Activated naive CD4-positive, alpha-beta T cell treated with anti-CD3 and anti-CD28 coated beads, Interleukin-2, amount 50 U/mL, for 72 hours (primary cell): ENCODE measurements around the gene BLVRB. TPM values are rescaled to one million over a fixed set of nuclear protein-coding genes. Genes with fewer than 3 reads are reported as not detected.
"Not testable (repeated sequence)": the region's sequence is repeated elsewhere in the genome, so short reads cannot be mapped to it uniquely, and the experiment has no call there.

ENCODE experiments used
- ATAC-seq, 2 donors: fragments of 150-1000 bp; cut with Tn5 transposase; 2 replicates each; pipeline ENCODE4 v1.10.0; 2021; ENCODE audit warnings: mild to moderate bottlenecking in 2 of 2, moderate library complexity in 2 of 2
- DNase-seq, 2 donors: peaks; one replicate each; pipeline ENCODE4 v3.0.0; 2021 to 2022; ENCODE audit warnings: low spot score in 2 of 2
- H3K27ac Mint-ChIP-seq, 2 donors: one replicate each; pipeline ENCODE4 v1.8.0; 2022; ENCODE audit warnings: mild to moderate bottlenecking in 2 of 2, mixed read lengths in 2 of 2
- H3K36me3 Mint-ChIP-seq, 2 donors: one replicate each; pipeline ENCODE4 v1.8.0; 2022; ENCODE audit warnings: mixed read lengths in 2 of 2
- H3K9me3 Mint-ChIP-seq, 2 donors: one replicate each; pipeline ENCODE4 v1.8.0; 2022; ENCODE audit warnings: mixed read lengths in 2 of 2
- total RNA-seq, 2 donors: library from RNA; stranded (reverse); gene quantifications; one replicate each; pipeline ENCODE4 v1.2.3, GENCODE V29; 2022

The BLVRB gene
- total RNA-seq, 2 donors from 2014 or later, result 39.7 to 52.2 TPM

- Mint-ChIP-seq H3K36me3 (peaks cover 7 to 8% of the 10 kb centered on the region in 2 donors), H3K9me3 (no peaks in the 10 kb centered on the region), H3K27ac (peak overlapping the region in 1 of 2 donors; percentile 90)
- no peak for ATAC-seq
- DNase-seq, result peak; percentile 59 to 80
Observed at GRCh38 chr19:40464059-40465024, 1.2 kb downstream of the BLVRB start.

DNA sequence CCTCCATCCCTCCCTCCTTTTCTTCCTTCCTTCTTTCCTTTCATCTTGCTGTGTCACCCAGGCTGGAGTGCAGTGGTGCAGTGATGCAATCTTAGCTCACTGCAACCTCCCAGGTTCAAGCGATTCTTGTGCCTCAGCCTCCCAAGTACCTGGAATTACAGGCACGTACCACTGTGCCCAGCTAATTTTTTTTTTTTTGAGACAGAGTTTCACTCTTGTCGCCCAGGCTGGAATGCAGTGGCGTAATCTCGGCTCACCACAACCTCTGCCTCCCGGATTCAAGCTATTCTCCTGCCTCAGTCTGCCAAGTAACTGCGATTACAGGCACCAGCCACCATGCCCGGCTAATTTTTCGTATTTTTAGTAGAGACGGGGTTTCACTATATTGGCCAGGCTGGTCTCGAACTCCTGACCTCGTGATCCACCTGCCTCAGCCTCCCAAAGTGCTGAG, 1.9 kb downstream of the BLVRB start:
- H3K9me3 Mint-ChIP-seq, H3K36me3 Mint-ChIP-seq, H3K27ac Mint-ChIP-seq, ATAC-seq, DNase-seq: not testable (repeated sequence)

DNA sequence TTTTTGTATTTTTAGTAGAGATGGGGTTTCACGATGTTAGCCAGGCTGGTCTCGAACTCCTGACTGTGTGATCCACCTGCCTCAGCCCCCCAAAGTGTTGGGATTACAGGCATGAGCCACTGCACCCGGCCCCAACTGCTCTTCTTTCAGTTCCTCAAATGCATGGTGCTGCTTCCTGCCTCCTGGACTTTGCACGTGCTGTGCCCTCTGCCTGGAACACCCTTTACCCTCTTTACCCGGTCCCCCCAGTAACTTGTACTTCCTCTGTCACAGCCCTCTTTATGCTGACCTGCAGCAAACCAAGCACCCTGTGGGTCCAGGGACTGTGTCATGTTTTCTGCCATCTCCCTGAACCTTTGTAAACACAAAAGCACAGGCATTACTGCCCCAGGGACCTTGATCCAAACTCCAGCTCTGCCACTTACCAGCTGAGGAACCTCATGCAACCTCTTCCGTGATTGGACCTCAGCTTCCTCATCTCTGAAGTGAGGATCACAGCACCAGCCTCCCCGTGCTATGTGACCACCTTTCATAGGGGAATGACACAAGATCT, 3.8 kb downstream of the BLVRB start:
- ATAC-seq (no peak), DNase-seq (no peak)
- no peak overlapping the region for H3K27ac Mint-ChIP-seq
- H3K9me3 Mint-ChIP-seq, result no peaks in the 10 kb centered on the region
- peaks cover 7% of the 10 kb centered on the region in 2 donors for H3K36me3 Mint-ChIP-seq

DNA sequence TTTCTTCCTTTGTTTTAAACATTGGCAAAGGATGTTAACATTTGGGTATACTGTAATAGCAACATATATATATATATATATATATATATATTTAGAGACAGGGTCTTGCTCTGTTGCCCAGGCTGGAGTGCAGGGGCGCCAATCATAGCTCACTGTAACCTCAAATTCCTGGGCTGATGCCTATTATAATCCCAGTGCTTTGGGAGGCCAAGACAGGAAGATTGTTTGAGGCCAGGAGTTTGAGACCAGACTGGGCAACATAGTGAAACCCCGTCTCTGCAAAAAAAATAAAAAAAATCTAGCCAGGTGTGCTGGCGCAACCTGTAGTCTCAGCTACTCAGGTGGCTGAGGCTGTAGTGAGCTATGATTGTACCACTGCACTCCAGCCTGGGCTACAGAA, 5.4 kb downstream of the BLVRB start:
- no peak for ATAC-seq
- DNase-seq, result no peak
- no peaks in the 10 kb centered on the region for H3K36me3 Mint-ChIP-seq
- H3K27ac Mint-ChIP-seq, result no peak overlapping the region
- H3K9me3 Mint-ChIP-seq, result no peaks in the 10 kb centered on the region

- ATAC-seq (no peak), DNase-seq (no peak)
- Mint-ChIP-seq H3K9me3 (no peaks in the 10 kb centered on the region), H3K27ac (no peak overlapping the region), H3K36me3 (no peaks in the 10 kb centered on the region)
Observed at GRCh38 chr19:40458597-40458974, 7.0 kb downstream of the BLVRB start.

DNA sequence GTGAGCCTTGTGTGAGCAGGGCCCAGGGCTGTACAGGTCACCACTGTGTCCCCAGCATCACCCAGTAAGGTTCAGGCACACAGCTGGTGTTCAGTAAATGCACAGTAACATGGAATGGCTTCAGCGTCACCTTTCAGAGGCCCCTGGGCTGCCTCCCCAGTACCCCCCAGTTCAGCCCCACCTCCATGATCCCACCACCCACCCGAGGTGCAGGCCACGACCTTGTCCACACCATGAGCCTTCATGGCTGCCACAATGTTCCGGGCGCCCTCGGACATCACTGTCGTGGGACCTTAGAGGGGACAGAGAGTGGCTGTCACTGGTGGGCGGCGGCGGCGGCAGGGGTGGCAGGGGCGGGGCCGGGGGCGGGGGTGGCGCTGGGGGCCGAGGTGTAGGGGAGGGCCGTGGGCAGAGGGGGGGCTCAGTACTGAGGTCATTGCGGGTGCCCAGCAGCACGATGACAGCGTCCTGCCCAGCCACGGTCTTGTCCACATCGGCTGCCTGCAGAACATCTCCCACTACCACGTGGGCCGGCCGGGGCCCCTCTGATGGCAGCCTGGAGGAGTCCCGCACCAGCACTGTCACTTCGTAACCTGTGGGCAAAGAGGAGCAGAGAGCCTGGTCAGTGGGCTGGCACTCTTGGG, 7.5 kb downstream of the BLVRB start:
- Mint-ChIP-seq H3K9me3 (no peaks in the 10 kb centered on the region), H3K27ac (no peak overlapping the region), H3K36me3 (no peaks in the 10 kb centered on the region)
- ATAC-seq (no peak), DNase-seq (no peak)

GRCh38 chr19:40457048-40457447, 8.5 kb downstream of the BLVRB start:
- ATAC-seq (no peak), DNase-seq (no peak)
- Mint-ChIP-seq H3K36me3 (no peaks in the 10 kb centered on the region), H3K27ac (no peak overlapping the region), H3K9me3 (no peaks in the 10 kb centered on the region)

DNA sequence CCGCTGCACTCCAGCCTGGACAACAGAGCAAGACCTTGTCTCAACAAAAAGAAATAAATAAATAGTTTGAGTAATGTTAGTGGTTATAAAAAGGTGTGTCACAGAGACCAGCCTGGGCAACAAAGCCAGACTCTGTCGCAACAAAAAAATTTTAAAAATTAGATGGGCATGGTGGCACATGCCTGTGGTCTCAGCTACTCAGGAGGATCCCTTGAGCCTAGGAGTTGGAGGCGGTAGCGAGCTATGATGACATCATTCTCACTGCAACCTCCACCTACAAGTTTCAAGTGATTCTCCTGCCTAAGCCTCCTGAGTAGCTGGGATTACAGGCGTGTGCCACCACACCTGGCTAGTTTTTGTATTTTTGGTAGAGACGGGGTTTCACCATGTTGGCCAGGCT, 11.6 kb downstream of the BLVRB start:
- not testable (repeated sequence) for DNase-seq, H3K36me3 Mint-ChIP-seq, ATAC-seq, H3K27ac Mint-ChIP-seq, H3K9me3 Mint-ChIP-seq

DNA sequence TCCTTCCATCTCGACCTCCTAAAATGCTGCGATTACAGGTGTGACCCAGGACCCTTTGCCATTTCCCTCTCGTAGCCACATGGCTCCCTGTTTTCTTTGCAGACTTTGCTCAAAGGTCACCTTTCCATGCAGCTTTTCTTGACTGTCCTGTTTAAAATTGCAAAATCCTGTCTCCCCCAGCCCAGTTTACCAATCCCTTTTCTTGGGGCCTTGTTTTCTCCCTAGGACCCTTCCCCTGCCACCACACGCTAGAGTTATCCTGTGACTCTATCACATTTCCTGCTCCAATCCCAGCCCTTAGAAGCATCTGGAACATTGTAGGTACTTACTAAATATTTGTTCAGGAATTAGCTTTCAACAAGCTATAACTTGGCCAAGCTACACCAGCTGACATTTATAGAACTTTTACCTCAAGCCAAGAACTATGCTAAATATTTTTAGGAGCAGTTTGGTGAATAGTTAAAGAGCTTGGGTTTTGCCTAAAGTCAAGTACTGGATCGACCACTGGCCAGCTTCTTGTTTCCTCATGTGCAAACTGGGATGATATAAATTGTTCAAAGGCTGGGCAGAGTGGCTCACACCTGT, 12.3 kb downstream of the BLVRB start:
- ATAC-seq (no peak), DNase-seq (no peak)
- Mint-ChIP-seq H3K9me3 (no peaks in the 10 kb centered on the region), H3K27ac (no peak overlapping the region), H3K36me3 (no peaks in the 10 kb centered on the region)

GRCh38 chr19:40452016-40452415, 13.5 kb downstream of the BLVRB start:
- DNase-seq (no peak), ATAC-seq (no peak)
- H3K9me3 Mint-ChIP-seq, result no peaks in the 10 kb centered on the region
- H3K27ac Mint-ChIP-seq, result peak overlapping the region in 1 of 2 donors; percentile 66
- no peaks in the 10 kb centered on the region for H3K36me3 Mint-ChIP-seq

- Mint-ChIP-seq H3K27ac (peak overlapping the region in 1 of 2 donors; percentile 10), H3K36me3 (no peaks in the 10 kb centered on the region), H3K9me3 (no peaks in the 10 kb centered on the region)
- no peak for DNase-seq
- no peak for ATAC-seq
Observed at GRCh38 chr19:40450664-40451063, 14.9 kb downstream of the BLVRB start.

GRCh38 chr19:40449506-40449905, 16.0 kb downstream of the BLVRB start:
- Mint-ChIP-seq H3K27ac (no peak overlapping the region), H3K36me3 (no peaks in the 10 kb centered on the region), H3K9me3 (no peaks in the 10 kb centered on the region)
- DNase-seq, result no peak
- ATAC-seq, result no peak

DNA sequence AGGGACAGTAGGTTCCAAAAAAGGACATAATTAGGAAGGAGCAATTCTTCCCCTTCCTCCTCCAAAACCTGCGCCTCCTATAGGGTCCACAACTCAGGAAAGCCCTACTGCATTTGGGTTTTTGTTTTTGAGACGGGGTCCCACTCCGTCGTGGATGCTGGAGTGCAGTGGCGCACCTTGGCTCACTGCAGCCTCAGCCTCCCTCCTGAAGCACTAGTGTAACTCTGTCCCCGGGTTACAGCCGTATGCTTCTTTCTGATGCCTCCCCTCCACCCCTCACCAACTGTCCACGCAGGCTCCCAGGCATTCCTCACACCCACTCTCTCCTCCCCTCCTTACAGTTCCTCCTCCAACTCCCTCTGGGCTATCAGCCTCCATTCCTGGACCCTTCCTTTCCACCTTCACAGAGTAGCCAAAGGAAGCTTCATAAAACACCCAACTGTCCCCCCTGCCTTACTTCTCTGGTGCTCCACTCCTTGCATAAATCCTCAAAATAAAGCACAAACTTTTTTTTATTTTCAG, 19.2 kb downstream of the BLVRB start:
- no peak overlapping the region for H3K27ac Mint-ChIP-seq
- no peaks in the 10 kb centered on the region for H3K9me3 Mint-ChIP-seq
- no peak for DNase-seq
- ATAC-seq, result no peak
- H3K36me3 Mint-ChIP-seq, result peaks cover 9 to 12% of the 10 kb centered on the region in 2 donors

- peak overlapping the region; percentile 22 to 89 for H3K27ac Mint-ChIP-seq
- H3K36me3 Mint-ChIP-seq, result peaks cover 12 to 14% of the 10 kb centered on the region in 2 donors
- DNase-seq (no peak), ATAC-seq (no peak)
- H3K9me3 Mint-ChIP-seq, result no peaks in the 10 kb centered on the region
Observed at GRCh38 chr19:40445780-40446262, 19.7 kb downstream of the BLVRB start.

GRCh38 chr19:40444825-40445312, 20.7 kb downstream of the BLVRB start:
- Mint-ChIP-seq H3K9me3 (no peaks in the 10 kb centered on the region), H3K27ac (peak overlapping the region; percentile 89 to 96), H3K36me3 (peaks cover 12 to 15% of the 10 kb centered on the region in 2 donors)
- DNase-seq (no peak), ATAC-seq (no peak)

GRCh38 chr19:40444000-40444824, 21.3 kb downstream of the BLVRB start, which contains the start of gene SERTAD3:
TSS of gene SERTAD3 (minus strand) at chr19:40444335. CDS start at chr19:40442080, 2,255 bp downstream.
- Mint-ChIP-seq H3K36me3 (peaks cover 12 to 15% of the 10 kb centered on the region in 2 donors), H3K9me3 (no peaks in the 10 kb centered on the region), H3K27ac (peak within 1 kb of the TSS; percentile 89 to 98)
- peak; percentile 97 to 98 for DNase-seq
- ATAC-seq, result peak; percentile 78 to 82
